GM06990 (cell line): ENCODE data around the gene CBX3.

Experiments used
- DNase-seq: peaks from one replicate; pipeline ENCODE4 v3.0.0-alpha.2; 2011; ENCODE audit not compliant: insufficient read length; ENCODE audit errors: extremely low read depth
- H3K27me3 ChIP-seq: replicated peaks from 2 replicates; pipeline ENCODE4 v1.6.0; 2011; ENCODE audit warnings: low read length; ENCODE audit not compliant: control insufficient read depth, insufficient read depth
- H3K36me3 ChIP-seq: 2 replicates; pipeline ENCODE4 v1.5.1; 2011; ENCODE audit warnings: low read length; ENCODE audit not compliant: control insufficient read depth, insufficient read depth
- H3K4me3 ChIP-seq: replicated peaks from 2 replicates; pipeline ENCODE4 v1.5.1; 2011; ENCODE audit warnings: low read depth, mild to moderate bottlenecking, control low read depth, low read length
- CTCF ChIP-seq: IDR thresholded peaks from 2 replicates; pipeline ENCODE4 v1.5.1; 2011; ENCODE audit warnings: low read length, control low read depth, mild to moderate bottlenecking, inconsistent platforms; ENCODE audit not compliant: insufficient read depth, poor library complexity, severe bottlenecking

CBX3 gene

GRCh38 chr7:26186364-26187311 is 14.9 kb upstream of the CBX3 start:
- peaks cover 6% of the 10 kb centered on the region; the same call in 1 of the 2 replicates for H3K36me3 ChIP-seq
- H3K27me3 ChIP-seq: no peaks in the 10 kb centered on the region
- no peak overlapping the region for H3K4me3 ChIP-seq
- TF ChIP-seq CTCF: no peak
- DNase-seq: no peak

GRCh38 chr7:26187380-26188205 is 14.0 kb upstream of the CBX3 start:
- no peak for DNase-seq
- Histone ChIP-seq H3K36me3 (peaks cover 7% of the 10 kb centered on the region; the same call in 1 of the 2 replicates), H3K4me3 (no peak overlapping the region), H3K27me3 (no peaks in the 10 kb centered on the region)
- TF ChIP-seq CTCF: no peak

DNA sequence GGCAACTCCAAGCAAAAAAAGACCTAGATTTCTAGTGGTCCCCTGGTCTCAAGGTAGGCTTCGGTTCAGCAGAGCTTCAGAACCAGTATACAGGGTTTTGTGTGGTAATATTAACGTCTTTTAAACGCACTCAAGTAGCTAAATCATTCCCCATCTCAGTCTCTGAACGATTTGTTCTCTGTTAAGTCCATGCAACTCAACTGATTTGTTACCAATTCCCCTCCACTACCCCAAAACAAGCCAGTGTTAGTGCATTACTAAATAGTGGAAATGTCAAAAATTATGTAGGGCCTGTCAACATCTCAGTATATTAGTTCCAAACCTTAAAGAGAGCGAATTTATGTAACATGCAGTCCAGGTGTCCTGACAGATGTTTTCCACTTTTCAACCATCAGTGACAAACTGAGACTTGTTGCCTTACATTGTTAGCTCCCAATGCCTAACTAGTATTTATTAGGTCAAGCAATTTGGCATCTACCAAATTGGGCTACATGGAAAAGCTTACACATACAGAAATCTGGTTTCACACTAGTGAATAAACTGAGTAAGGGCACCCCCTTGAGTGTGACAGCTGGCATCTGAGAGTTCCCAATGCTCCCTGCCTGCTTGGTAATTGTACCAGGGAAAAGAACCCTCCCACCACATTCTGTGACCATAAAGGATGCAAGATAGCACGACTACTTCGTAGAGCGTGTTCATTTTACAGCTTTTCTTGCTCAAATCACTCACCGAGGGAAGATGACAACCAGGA is 13.2 kb upstream of the CBX3 start:
- no peak for DNase-seq
- H3K4me3 ChIP-seq: no peak overlapping the region
- H3K27me3 ChIP-seq: no peaks in the 10 kb centered on the region
- H3K36me3 ChIP-seq: peaks cover 13% of the 10 kb centered on the region
- no peak for TF ChIP-seq CTCF

DNA sequence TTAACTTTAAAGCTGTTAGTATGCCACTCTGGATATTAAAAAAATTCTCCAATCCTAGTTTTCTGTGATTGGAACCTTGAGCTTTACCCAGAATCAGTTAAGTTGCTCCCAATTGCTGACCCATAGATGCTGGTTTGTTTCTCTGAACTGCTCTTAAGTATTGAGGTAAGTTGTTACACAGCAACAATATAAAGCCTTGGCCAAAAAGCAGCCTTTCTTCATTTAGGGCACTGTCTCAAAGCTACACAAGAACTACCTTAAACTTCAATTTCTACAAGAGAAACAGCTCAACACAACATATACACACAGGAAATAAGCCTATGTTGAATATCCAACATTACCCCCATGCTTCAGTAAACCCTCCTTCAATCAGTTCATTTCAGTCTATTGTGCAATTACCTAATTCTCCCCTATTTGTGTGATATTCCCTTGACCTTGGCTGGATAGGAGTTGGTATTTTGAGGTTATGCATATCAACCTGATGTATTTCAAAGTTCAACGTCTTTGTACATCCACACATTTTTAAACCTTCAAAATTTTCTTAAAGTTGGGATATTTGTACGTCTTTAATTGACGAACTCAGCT is 12.5 kb upstream of the CBX3 start:
- DNase-seq: no peak
- Histone ChIP-seq H3K4me3 (no peak overlapping the region), H3K36me3 (peaks cover 14% of the 10 kb centered on the region), H3K27me3 (no peaks in the 10 kb centered on the region)
- TF ChIP-seq CTCF: no peak

- H3K36me3 ChIP-seq: peaks cover 16% of the 10 kb centered on the region
- no peak overlapping the region for H3K4me3 ChIP-seq
- H3K27me3 ChIP-seq: no peaks in the 10 kb centered on the region
- no peak for DNase-seq
- no peak for TF ChIP-seq CTCF
Observed at GRCh38 chr7:26189697-26190096, 11.8 kb upstream of the CBX3 start.
